ENCODE measurements around the gene VAX1.

Gene VAX1

GRCh38 chr10:117126034-117126433 lies 12.0 kb downstream of the VAX1 start:
- TF ChIP-seq CTCF (IDR thresholded peaks at IDR 0.05) = no peak
- no peak overlapping the region for H3K4me3 ChIP-seq
- no peak overlapping the region for H3K27ac ChIP-seq
- DNase-seq (ENCODE audit: low spot score) = no peak

GRCh38 chr10:117112220-117112619 lies 25.9 kb downstream of the VAX1 start:
- H3K4me3 ChIP-seq = no peak overlapping the region
- H3K27ac ChIP-seq = no peak overlapping the region
- DNase-seq (ENCODE audit: low spot score) = no peak
- TF ChIP-seq CTCF (IDR thresholded peaks at IDR 0.05) = no peak

GRCh38 chr10:117107238-117107637 lies 30.8 kb downstream of the VAX1 start:
- H3K27ac ChIP-seq = no peak overlapping the region
- H3K4me3 ChIP-seq = no peak overlapping the region
- TF ChIP-seq CTCF (IDR thresholded peaks at IDR 0.05) = no peak
- DNase-seq (ENCODE audit: low spot score) = no peak

GRCh38 chr10:117096599-117097201 lies 41.4 kb downstream of the VAX1 start:
- H3K4me3 ChIP-seq = no peak overlapping the region
- TF ChIP-seq CTCF (IDR thresholded peaks at IDR 0.05) = no peak
- H3K27ac ChIP-seq = no peak overlapping the region
- DNase-seq (ENCODE audit: low spot score) = no peak

GRCh38 chr10:117094856-117095255 lies 43.2 kb downstream of the VAX1 start:
- no peak for DNase-seq (ENCODE audit: low spot score)
- no peak for TF ChIP-seq CTCF (IDR thresholded peaks at IDR 0.05)
- no peak overlapping the region for H3K4me3 ChIP-seq
- H3K27ac ChIP-seq = no peak overlapping the region

GRCh38 chr10:117092386-117092785 lies 45.7 kb downstream of the VAX1 start:
- DNase-seq (ENCODE audit: low spot score) = no peak
- H3K4me3 ChIP-seq = no peak overlapping the region

More at GRCh38 chr10:117092386-117092785, 45.7 kb downstream of the VAX1 start:
- no peak overlapping the region for H3K27ac ChIP-seq
- TF ChIP-seq CTCF (IDR thresholded peaks at IDR 0.05) = no peak
